ENCODE data around the gene PLSCR5.

GRCh38 chr3:146560678-146561077, 44.5 kb downstream of the PLSCR5 start:
- TF ChIP-seq CTCF (IDR thresholded peaks at IDR 0.05): no peak
- no peak for TF ChIP-seq POLR2A (IDR thresholded peaks at IDR 0.05)

Measured in lower leg skin (tissue), 3 donors.